K562 (cell line): ENCODE data around the gene STON2. TPM values are rescaled to one million over a fixed set of nuclear protein-coding genes. Genes with fewer than 3 reads are reported as not detected.
A peak's percentile ranks its signal among the peaks of the same experiment; 100 is the strongest.

Source experiments
- ARHGAP35 ChIP-seq: fragments of 450-650 bp; IDR thresholded peaks from 2 replicates; pipeline ENCODE4 v1.6.1; 2018; ENCODE audit not compliant: partially characterized antibody
- ARID1B ChIP-seq: fragments of 450-650 bp; IDR thresholded peaks from 2 replicates; pipeline ENCODE4 v1.6.1; 2016; ENCODE audit warnings: antibody characterized with exemption, mild to moderate bottlenecking, inconsistent platforms
- E4F1 ChIP-seq: fragments of 250-450 bp; sonication (Bioruptor Pico); IDR thresholded peaks from 2 replicates; pipeline ENCODE4 v1.5.0; 2021; ENCODE audit warnings: mild to moderate bottlenecking, borderline replicate concordance
- HEY1 ChIP-seq: fragments of 250-450 bp; sonication (Bioruptor Pico); IDR thresholded peaks from 2 replicates; pipeline ENCODE4 v1.5.0; 2020; ENCODE audit warnings: mild to moderate bottlenecking, moderate library complexity, borderline replicate concordance
- HOXB6 ChIP-seq: fragments of 250-450 bp; sonication (Bioruptor Pico); IDR thresholded peaks from 2 replicates; pipeline ENCODE4 v1.5.1; 2022; ENCODE audit warnings: mild to moderate bottlenecking, borderline replicate concordance
- NFIC ChIP-seq: fragments of 450-650 bp; IDR thresholded peaks from 2 replicates; pipeline ENCODE4 v1.6.1; 2017; ENCODE audit warnings: mild to moderate bottlenecking, inconsistent platforms
- RBM15 ChIP-seq: fragments of 200-400 bp; formaldehyde crosslinking; IDR thresholded peaks from 2 replicates; pipeline ENCODE4 v1.6.1; 2018; ENCODE audit warnings: mild to moderate bottlenecking, low read length, moderate library complexity; ENCODE audit not compliant: insufficient read depth
- SIX5 ChIP-seq, 2 experiments: IDR thresholded peaks; 2 replicates each; pipeline ENCODE4 v1.6.1; 2011; ENCODE audit warnings: low read length in 2 of 2, borderline replicate concordance in 1 of 2, low read depth in 1 of 2, mild to moderate bottlenecking in 1 of 2, moderate library complexity in 1 of 2; ENCODE audit not compliant: insufficient read depth in 1 of 2
- TRIM28 ChIP-seq: fragments of 450-650 bp; IDR thresholded peaks from 2 replicates; pipeline ENCODE4 v1.6.1; 2017
- ZBTB34 ChIP-seq: fragments of 250-450 bp; sonication (Bioruptor Pico); IDR thresholded peaks from 2 replicates; pipeline ENCODE4 v1.8.0; 2021; ENCODE audit warnings: mild to moderate bottlenecking, moderate library complexity
- ZNF668 ChIP-seq: fragments of 250-450 bp; sonication (Bioruptor Pico); IDR thresholded peaks from 2 replicates; pipeline ENCODE4 v1.8.0; 2022; ENCODE audit warnings: mild to moderate bottlenecking, inconsistent platforms
- polyA plus RNA-seq, 8 experiments: library from polyadenylated mRNA; depleted of rRNA in 4 of 8; stranded (reverse) in 5 of 8; unstranded in 3 of 8; fragments of >200 nt; fragmentation: Nextera tagmentation in 2 of 8; fragmentation: Illumina TruSeq in 1 of 8; extraction: Ambion mirVana in 2 of 8; extraction: Trizol in 1 of 8; gene quantifications; 2 replicates each; pipeline versions ENCODE4 v1.2.1 to v1.2.3, GENCODE V29; 2011 to 2014; ENCODE audit warnings: inconsistent platforms in 1 of 8, missing spikeins in 1 of 8
- total RNA-seq, 7 experiments: library from RNA; depleted of rRNA in 6 of 7; stranded (reverse); fragments of >200 nt in 6 of 7; fragmentation: Illumina TruSeq in 2 of 7; extraction: Trizol in 2 of 7; gene quantifications; 2 replicates each; pipeline versions ENCODE4 v1.2.1 to v1.2.3, GENCODE V29; 2011 to 2021; ENCODE audit warnings: low replicate concordance in 1 of 7
- TF ChIP-seq, protein P1 (sequence below), 2 experiments: fragments of 450-650 bp; conservative IDR thresholded peaks; 2 replicates each; pipeline ENCODE4 v1.6.1; 2017; ENCODE audit warnings: mild to moderate bottlenecking in 2 of 2, moderate library complexity in 2 of 2
- TF ChIP-seq, protein P2 (sequence below): fragments of 250-450 bp; sonication (Bioruptor Pico); IDR thresholded peaks from 2 replicates; pipeline ENCODE4 v1.4.0; 2020

The STON2 gene
- total and polyA plus RNA-seq, 9 of the 15 experiments (the other 6 are each of a cell fraction or from before 2014, with no cell fraction given): 7.8 to 99.3 (median 53.5) TPM

GRCh38 chr14:81427348-81428058 lies 27.4 kb upstream of the STON2 start (continued):
- TF ChIP-seq, protein P1, sequence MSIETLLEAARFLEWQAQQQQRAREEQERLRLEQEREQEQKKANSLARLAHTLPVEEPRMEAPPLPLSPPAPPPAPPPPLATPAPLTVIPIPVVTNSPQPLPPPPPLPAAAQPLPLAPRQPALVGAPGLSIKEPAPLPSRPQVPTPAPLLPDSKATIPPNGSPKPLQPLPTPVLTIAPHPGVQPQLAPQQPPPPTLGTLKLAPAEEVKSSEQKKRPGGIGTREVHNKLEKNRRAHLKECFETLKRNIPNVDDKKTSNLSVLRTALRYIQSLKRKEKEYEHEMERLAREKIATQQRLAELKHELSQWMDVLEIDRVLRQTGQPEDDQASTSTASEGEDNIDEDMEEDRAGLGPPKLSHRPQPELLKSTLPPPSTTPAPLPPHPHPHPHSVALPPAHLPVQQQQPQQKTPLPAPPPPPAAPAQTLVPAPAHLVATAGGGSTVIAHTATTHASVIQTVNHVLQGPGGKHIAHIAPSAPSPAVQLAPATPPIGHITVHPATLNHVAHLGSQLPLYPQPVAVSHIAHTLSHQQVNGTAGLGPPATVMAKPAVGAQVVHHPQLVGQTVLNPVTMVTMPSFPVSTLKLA (conservative IDR thresholded peaks at IDR 0.05): peak; percentile 64 to 87
- TF ChIP-seq ARID1B (peak; percentile 91), ARHGAP35 (no peak), HEY1 (CRISPR knock-in tag) (no peak), TRIM28 (no peak), ZBTB34 (no peak), HOXB6 (CRISPR knock-in tag) (no peak), RBM15 (no peak), NFIC (peak; percentile 59; the same call in 1 of the 2 replicates), ZNF668 (no peak), E4F1 (no peak), SIX5 (IDR thresholded peaks at IDR 0.05; ENCODE audit: borderline replicate concordance in 1 of 2, insufficient read depth in 1 of 2, low read depth in 1 of 2, low read length in 2 of 2) (no peak)
- TF ChIP-seq, protein P2, sequence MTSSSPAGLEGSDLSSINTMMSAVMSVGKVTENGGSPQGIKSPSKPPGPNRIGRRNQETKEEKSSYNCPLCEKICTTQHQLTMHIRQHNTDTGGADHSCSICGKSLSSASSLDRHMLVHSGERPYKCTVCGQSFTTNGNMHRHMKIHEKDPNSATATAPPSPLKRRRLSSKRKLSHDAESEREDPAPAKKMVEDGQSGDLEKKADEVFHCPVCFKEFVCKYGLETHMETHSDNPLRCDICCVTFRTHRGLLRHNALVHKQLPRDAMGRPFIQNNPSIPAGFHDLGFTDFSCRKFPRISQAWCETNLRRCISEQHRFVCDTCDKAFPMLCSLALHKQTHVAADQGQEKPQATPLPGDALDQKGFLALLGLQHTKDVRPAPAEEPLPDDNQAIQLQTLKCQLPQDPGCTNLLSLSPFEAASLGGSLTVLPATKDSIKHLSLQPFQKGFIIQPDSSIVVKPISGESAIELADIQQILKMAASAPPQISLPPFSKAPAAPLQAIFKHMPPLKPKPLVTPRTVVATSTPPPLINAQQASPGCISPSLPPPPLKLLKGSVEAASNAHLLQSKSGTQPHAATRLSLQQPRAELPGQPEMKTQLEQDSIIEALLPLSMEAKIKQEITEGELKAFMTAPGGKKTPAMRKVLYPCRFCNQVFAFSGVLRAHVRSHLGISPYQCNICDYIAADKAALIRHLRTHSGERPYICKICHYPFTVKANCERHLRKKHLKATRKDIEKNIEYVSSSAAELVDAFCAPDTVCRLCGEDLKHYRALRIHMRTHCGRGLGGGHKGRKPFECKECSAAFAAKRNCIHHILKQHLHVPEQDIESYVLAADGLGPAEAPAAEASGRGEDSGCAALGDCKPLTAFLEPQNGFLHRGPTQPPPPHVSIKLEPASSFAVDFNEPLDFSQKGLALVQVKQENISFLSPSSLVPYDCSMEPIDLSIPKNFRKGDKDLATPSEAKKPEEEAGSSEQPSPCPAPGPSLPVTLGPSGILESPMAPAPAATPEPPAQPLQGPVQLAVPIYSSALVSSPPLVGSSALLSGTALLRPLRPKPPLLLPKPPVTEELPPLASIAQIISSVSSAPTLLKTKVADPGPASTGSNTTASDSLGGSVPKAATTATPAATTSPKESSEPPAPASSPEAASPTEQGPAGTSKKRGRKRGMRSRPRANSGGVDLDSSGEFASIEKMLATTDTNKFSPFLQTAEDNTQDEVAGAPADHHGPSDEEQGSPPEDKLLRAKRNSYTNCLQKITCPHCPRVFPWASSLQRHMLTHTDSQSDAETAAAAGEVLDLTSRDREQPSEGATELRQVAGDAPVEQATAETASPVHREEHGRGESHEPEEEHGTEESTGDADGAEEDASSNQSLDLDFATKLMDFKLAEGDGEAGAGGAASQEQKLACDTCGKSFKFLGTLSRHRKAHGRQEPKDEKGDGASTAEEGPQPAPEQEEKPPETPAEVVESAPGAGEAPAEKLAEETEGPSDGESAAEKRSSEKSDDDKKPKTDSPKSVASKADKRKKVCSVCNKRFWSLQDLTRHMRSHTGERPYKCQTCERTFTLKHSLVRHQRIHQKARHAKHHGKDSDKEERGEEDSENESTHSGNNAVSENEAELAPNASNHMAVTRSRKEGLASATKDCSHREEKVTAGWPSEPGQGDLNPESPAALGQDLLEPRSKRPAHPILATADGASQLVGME (CRISPR knock-in tag): no peak
